Hepatocyte (in vitro differentiated cells): ENCODE data around the gene KNDC1.

ENCODE experiments used
- CTCF ChIP-seq: fragments of 200-600 bp; sonication (generic); IDR thresholded peaks from 2 replicates; pipeline ENCODE4 v1.5.1; 2016; ENCODE audit warnings: antibody characterized with exemption, mild to moderate bottlenecking; ENCODE audit not compliant: poor library complexity
- EZH2 ChIP-seq: fragments of 200-600 bp; sonication (generic); IDR thresholded peaks from 2 replicates; pipeline ENCODE4 v1.6.1; 2016; ENCODE audit warnings: antibody characterized with exemption, mild to moderate bottlenecking, borderline replicate concordance
- EZH2phosphoT487 ChIP-seq: fragments of 200-600 bp; sonication (generic); IDR thresholded peaks from one replicate; pipeline ENCODE4 v1.6.1; 2018; ENCODE audit warnings: antibody characterized with exemption, mild to moderate bottlenecking, low read depth, moderate library complexity; ENCODE audit not compliant: unreplicated experiment, severe bottlenecking

- no peak for TF ChIP-seq CTCF
- TF ChIP-seq EZH2phosphoT487, result no peak
- TF ChIP-seq EZH2, result no peak
Measured at GRCh38 chr10:133198621-133199487, 38.8 kb downstream of the KNDC1 start.
